ENCODE results near the gene GPR25.
"Not testable (repeated sequence)": the region's sequence is repeated elsewhere in the genome, so short reads cannot be mapped to it uniquely, and the experiment has no call there.

Gene GPR25

DNA sequence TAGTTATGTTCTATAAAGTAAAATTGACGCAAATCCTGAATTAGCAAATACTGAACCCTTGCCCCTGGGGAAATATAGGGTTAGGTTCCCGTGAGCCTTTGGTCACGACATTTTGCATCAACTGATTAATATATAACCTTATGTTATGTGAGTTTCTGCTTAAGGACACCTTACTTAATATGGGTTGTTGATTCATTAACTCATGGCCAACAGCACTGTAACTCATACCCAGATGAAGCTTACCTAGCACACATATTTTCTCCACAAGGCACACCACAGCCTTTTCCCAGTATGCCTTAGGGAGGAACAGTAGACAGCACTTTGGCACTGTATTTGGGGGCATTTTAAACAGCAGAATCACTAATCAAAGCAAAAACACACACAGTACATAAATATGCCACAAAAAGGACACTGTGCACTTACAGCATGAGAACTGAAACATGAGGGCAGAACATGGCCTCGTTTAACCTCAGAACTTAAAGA lies 37.0 kb downstream of the GPR25 start:
- H3K79me2 ChIP-seq (ENCODE audit: insufficient read depth, low read length), result no peaks in the 10 kb centered on the region
- H3K4me2 ChIP-seq (ENCODE audit: low read depth, low read length, poor library complexity, severe bottlenecking), result no peak overlapping the region
- no peaks in the 10 kb centered on the region for H4K20me1 ChIP-seq (ENCODE audit: insufficient read depth, low read length, poor library complexity, severe bottlenecking)
- no peaks in the 10 kb centered on the region for H3K27me3 ChIP-seq (ENCODE audit: insufficient read depth, low read length, poor library complexity, severe bottlenecking)
- H3K9me2 ChIP-seq (replicated peaks; ENCODE audit: low read depth, low read length), result no peaks in the 10 kb centered on the region
- no peak overlapping the region for H2AFZ ChIP-seq (ENCODE audit: low read length)
- no peak for TF ChIP-seq CTCF (conservative IDR thresholded peaks at IDR 0.05; ENCODE audit: low read length)
- TF ChIP-seq EZH2phosphoT487 (IDR thresholded peaks at IDR 0.05; ENCODE audit: borderline replicate concordance), result no peak
- peaks cover 2% of the 10 kb centered on the region; the same call in 1 of the 2 replicates for H3F3A ChIP-seq (ENCODE audit: low read depth)
- peaks cover 44% of the 10 kb centered on the region for H3K4me1 ChIP-seq (ENCODE audit: insufficient read depth, low read length, poor library complexity, severe bottlenecking)
- H3K4me3 ChIP-seq (ENCODE audit: low read length, poor library complexity, severe bottlenecking), result no peak overlapping the region
- H3K9ac ChIP-seq (ENCODE audit: low read depth, low read length, poor library complexity, severe bottlenecking), result no peak overlapping the region
- no peaks in the 10 kb centered on the region for H3K36me3 ChIP-seq (ENCODE audit: insufficient read depth, low read length)
- H3K9me3 ChIP-seq (ENCODE audit: insufficient read depth, low read depth, low read length), result no peaks in the 10 kb centered on the region

DNA sequence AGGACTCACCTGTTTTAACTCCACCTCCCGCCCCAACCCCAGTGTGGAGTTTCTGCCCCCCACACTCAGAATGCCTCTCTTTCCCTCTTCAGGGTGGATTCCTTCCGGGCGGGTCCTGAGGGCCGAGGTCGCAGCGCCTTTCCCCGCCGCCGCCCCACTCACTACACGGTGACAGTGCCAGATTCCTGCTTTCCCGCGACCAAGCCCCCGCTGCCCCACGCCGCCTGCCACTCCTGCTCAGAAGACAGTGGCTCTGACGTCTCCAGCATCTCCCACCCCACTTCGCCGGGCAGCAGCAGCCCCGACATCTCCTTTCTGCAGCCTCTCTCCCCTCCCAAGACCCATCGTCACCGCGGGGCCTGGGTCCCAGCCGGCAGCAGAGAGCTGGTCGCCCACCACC lies 38.6 kb downstream of the GPR25 start:
- Histone ChIP-seq H3K79me2 (ENCODE audit: insufficient read depth, low read length) (no peaks in the 10 kb centered on the region), H4K20me1 (ENCODE audit: insufficient read depth, low read length, poor library complexity, severe bottlenecking) (no peaks in the 10 kb centered on the region), H2AFZ (ENCODE audit: low read length) (no peak overlapping the region), H3K9ac (ENCODE audit: low read depth, low read length, poor library complexity, severe bottlenecking) (no peak overlapping the region), H3K9me2 (replicated peaks; ENCODE audit: low read depth, low read length) (no peaks in the 10 kb centered on the region), H3K4me1 (ENCODE audit: insufficient read depth, low read length, poor library complexity, severe bottlenecking) (peaks cover 31% of the 10 kb centered on the region), H3K9me3 (ENCODE audit: insufficient read depth, low read depth, low read length) (no peaks in the 10 kb centered on the region), H3K4me2 (ENCODE audit: low read depth, low read length, poor library complexity, severe bottlenecking) (no peak overlapping the region), H3K36me3 (ENCODE audit: insufficient read depth, low read length) (no peaks in the 10 kb centered on the region), H3F3A (ENCODE audit: low read depth) (no peaks in the 10 kb centered on the region), H3K27me3 (ENCODE audit: insufficient read depth, low read length, poor library complexity, severe bottlenecking) (no peaks in the 10 kb centered on the region), H3K4me3 (ENCODE audit: low read length, poor library complexity, severe bottlenecking) (no peak overlapping the region)
- no peak for TF ChIP-seq CTCF (conservative IDR thresholded peaks at IDR 0.05; ENCODE audit: low read length)
- no peak for TF ChIP-seq EZH2phosphoT487 (IDR thresholded peaks at IDR 0.05; ENCODE audit: borderline replicate concordance)

- H3K9me2 ChIP-seq (replicated peaks; ENCODE audit: low read depth, low read length); H3F3A ChIP-seq (ENCODE audit: low read depth); H3K27me3 ChIP-seq (ENCODE audit: insufficient read depth, low read length, poor library complexity, severe bottlenecking); H3K79me2 ChIP-seq (ENCODE audit: insufficient read depth, low read length); H3K9me3 ChIP-seq (ENCODE audit: insufficient read depth, low read depth, low read length); H3K36me3 ChIP-seq (ENCODE audit: insufficient read depth, low read length); H3K4me2 ChIP-seq (ENCODE audit: low read depth, low read length, poor library complexity, severe bottlenecking); H2AFZ ChIP-seq (ENCODE audit: low read length); H3K4me3 ChIP-seq (ENCODE audit: low read length, poor library complexity, severe bottlenecking); H3K9ac ChIP-seq (ENCODE audit: low read depth, low read length, poor library complexity, severe bottlenecking); H4K20me1 ChIP-seq (ENCODE audit: insufficient read depth, low read length, poor library complexity, severe bottlenecking): not testable (repeated sequence)
- H3K4me1 ChIP-seq (ENCODE audit: insufficient read depth, low read length, poor library complexity, severe bottlenecking), result peaks cover 25% of the 10 kb centered on the region
Observed at GRCh38 chr1:200911936-200912335, 39.2 kb downstream of the GPR25 start.

- TF ChIP-seq CTCF (conservative IDR thresholded peaks at IDR 0.05; ENCODE audit: low read length), result no peak
- TF ChIP-seq EZH2phosphoT487 (IDR thresholded peaks at IDR 0.05; ENCODE audit: borderline replicate concordance), result no peak
- H3K4me2 ChIP-seq (ENCODE audit: low read depth, low read length, poor library complexity, severe bottlenecking), result no peak overlapping the region
- H3F3A ChIP-seq (ENCODE audit: low read depth), result no peaks in the 10 kb centered on the region
- H3K4me3 ChIP-seq (ENCODE audit: low read length, poor library complexity, severe bottlenecking), result no peak overlapping the region
- H3K9me3 ChIP-seq (ENCODE audit: insufficient read depth, low read depth, low read length), result no peaks in the 10 kb centered on the region
- peaks cover 15% of the 10 kb centered on the region for H3K4me1 ChIP-seq (ENCODE audit: insufficient read depth, low read length, poor library complexity, severe bottlenecking)
- H3K9me2 ChIP-seq (replicated peaks; ENCODE audit: low read depth, low read length), result no peaks in the 10 kb centered on the region
- H3K9ac ChIP-seq (ENCODE audit: low read depth, low read length, poor library complexity, severe bottlenecking), result no peak overlapping the region
- no peak overlapping the region for H2AFZ ChIP-seq (ENCODE audit: low read length)
- no peaks in the 10 kb centered on the region for H3K36me3 ChIP-seq (ENCODE audit: insufficient read depth, low read length)
- no peaks in the 10 kb centered on the region for H3K27me3 ChIP-seq (ENCODE audit: insufficient read depth, low read length, poor library complexity, severe bottlenecking)
- H4K20me1 ChIP-seq (ENCODE audit: insufficient read depth, low read length, poor library complexity, severe bottlenecking), result no peaks in the 10 kb centered on the region
- no peaks in the 10 kb centered on the region for H3K79me2 ChIP-seq (ENCODE audit: insufficient read depth, low read length)
Observed at GRCh38 chr1:200912737-200913407, 40.1 kb downstream of the GPR25 start.
